PC-3 (cell line): ENCODE data around the gene ACP4. TPM values are rescaled to one million over a fixed set of nuclear protein-coding genes. Genes with fewer than 3 reads are reported as not detected.
A peak's percentile ranks its signal among the peaks of the same experiment; 100 is the strongest.

Experiments used
- ATAC-seq: fragments of 200-7000 bp; cut with Tn5 transposase; 2 replicates; pipeline ENCODE4 v1.9.1; 2020; ENCODE audit warnings: mild to moderate bottlenecking, moderate library complexity
- BruUV-seq: library from RNA; stranded (reverse); fragments of 400-500 nt; replicated peaks from 2 replicates; lab custom pipeline; 2021; lab: Mats Ljungman, UMichigan
- CTCF ChIA-PET: fragments of 300-600 bp; sonication (Branson Sonifier 250); formaldehyde crosslinking; loops from one replicate; lab custom pipeline; 2022; ENCODE audit warnings: antibody characterized with exemption; lab: Charles Lee
- POLR2A ChIA-PET: fragments of 300-600 bp; sonication (Branson Sonifier 250); formaldehyde crosslinking; loops from one replicate; lab custom pipeline; 2022; ENCODE audit warnings: antibody characterized with exemption; ENCODE audit not compliant: unreplicated experiment; lab: Charles Lee
- DNase-seq: peaks from one replicate; pipeline ENCODE4 v3.0.0-alpha.2; 2015
- H2AFZ ChIP-seq: fragments of 300-600 bp; sonication (generic); 2 replicates; pipeline ENCODE4 v1.6.0; 2016; ENCODE audit warnings: antibody characterized with exemption, low read length
- H3F3A ChIP-seq: fragments of 300-600 bp; sonication (generic); one replicate; pipeline ENCODE4 v1.6.0; 2017; ENCODE audit warnings: antibody characterized with exemption, low read length, control low read depth, mild to moderate bottlenecking; ENCODE audit not compliant: unreplicated experiment
- H3K27ac ChIP-seq: fragments of 300-600 bp; sonication (generic); 2 replicates; pipeline ENCODE4 v1.5.1; 2016; ENCODE audit warnings: mild to moderate bottlenecking, low read length
- H3K27me3 ChIP-seq: fragments of 300-600 bp; sonication (generic); 2 replicates; pipeline ENCODE4 v1.6.1; 2016; ENCODE audit warnings: low read length, mixed read lengths
- H3K36me3 ChIP-seq: fragments of 300-600 bp; sonication (generic); 2 replicates; pipeline ENCODE4 v1.6.1; 2016; ENCODE audit warnings: low read depth, mixed run types, low read length, mixed read lengths
- H3K4me1 ChIP-seq: fragments of 300-600 bp; sonication (generic); 2 replicates; pipeline ENCODE4 v1.5.1; 2016; ENCODE audit warnings: low read length; ENCODE audit not compliant: insufficient read depth
- H3K4me2 ChIP-seq: fragments of 300-600 bp; sonication (generic); 2 replicates; pipeline ENCODE4 v1.6.0; 2016; ENCODE audit warnings: low read length
- H3K4me3 ChIP-seq: fragments of 300-600 bp; sonication (generic); 2 replicates; pipeline ENCODE4 v1.5.1; 2016; ENCODE audit warnings: mild to moderate bottlenecking, low read length, mixed read lengths
- H3K79me2 ChIP-seq: fragments of 300-600 bp; sonication (generic); 2 replicates; pipeline ENCODE4 v1.6.1; 2017; ENCODE audit warnings: low read length, mixed read lengths
- H3K9ac ChIP-seq: fragments of 300-600 bp; sonication (generic); 2 replicates; pipeline ENCODE4 v1.6.0; 2016; ENCODE audit warnings: mild to moderate bottlenecking, low read length
- H3K9me2 ChIP-seq: fragments of 300-600 bp; sonication (generic); replicated peaks from 2 replicates; pipeline ENCODE4 v1.6.1; 2016; ENCODE audit warnings: mixed run types, low read length, mixed read lengths
- H3K9me3 ChIP-seq: fragments of 300-600 bp; sonication (generic); 2 replicates; pipeline ENCODE4 v1.6.1; 2016; ENCODE audit warnings: low read length, mixed read lengths
- H4K20me1 ChIP-seq: fragments of 300-600 bp; sonication (generic); 2 replicates; pipeline ENCODE4 v1.6.1; 2016; ENCODE audit warnings: low read length, mixed read lengths
- CTCF ChIP-seq: fragments of 300-600 bp; sonication (generic); conservative IDR thresholded peaks from 2 replicates; pipeline ENCODE4 v1.5.1; 2017; ENCODE audit warnings: antibody characterized with exemption, low read depth, mild to moderate bottlenecking, low read length
- EZH2 ChIP-seq: fragments of 300-600 bp; sonication (generic); IDR thresholded peaks from one replicate; pipeline ENCODE4 v1.6.1; 2017; ENCODE audit warnings: antibody characterized with exemption, mild to moderate bottlenecking, low read length; ENCODE audit not compliant: unreplicated experiment
- EZH2phosphoT487 ChIP-seq: fragments of 300-600 bp; sonication (generic); IDR thresholded peaks from 2 replicates; pipeline ENCODE4 v1.6.1; 2018; ENCODE audit warnings: mild to moderate bottlenecking, antibody characterized with exemption, low read length, borderline replicate concordance
- intact Hi-C: fragments of 100-400 bp; cut with micrococcal nuclease; formaldehyde crosslinking; loops from 2 replicates; pipeline ENCODE4 v1.9.0; 2023
- total RNA-seq: library from RNA; depleted of rRNA; stranded (reverse); fragments of >200 nt; gene quantifications from 2 replicates; pipeline ENCODE4 v1.2.3, GENCODE V29; 2014

Gene ACP4
- total RNA-seq, 1 experiment from 2014 or later: not detected

GRCh38 chr19:50795664-50796073 is 5.5 kb downstream of the ACP4 start:
- Histone ChIP-seq H3K27me3 (no peaks in the 10 kb centered on the region), H3K4me1 (no peaks in the 10 kb centered on the region), H3K79me2 (peaks cover 25% of the 10 kb centered on the region; the same call in 1 of the 2 replicates), H3F3A (peaks cover 7% of the 10 kb centered on the region), H3K36me3 (peaks cover 39% of the 10 kb centered on the region), H3K4me3 (no peak overlapping the region), H4K20me1 (peaks cover 51% of the 10 kb centered on the region), H3K4me2 (no peak overlapping the region), H2AFZ (no peak overlapping the region), H3K9ac (no peak overlapping the region), H3K9me3 (no peaks in the 10 kb centered on the region), H3K9me2 (no peaks in the 10 kb centered on the region), H3K27ac (no peak overlapping the region)
- ChIA-PET CTCF (no interaction called here), POLR2A (interaction anchor here (0.7 kb wide), 1 partner anchor 44 kb away, joined by 3 read pairs; no protein-coding TSS in a partner anchor)
- BruUV-seq: no TSS peak
- intact Hi-C loops: no loop called here
- DNase-seq: no peak
- no peak for TF ChIP-seq CTCF
- TF ChIP-seq EZH2phosphoT487: no peak
- no peak for TF ChIP-seq EZH2
- ATAC-seq: no peak

GRCh38 chr19:50796128-50796633 is 6.0 kb downstream of the ACP4 start:
- CTCF ChIA-PET: no interaction called here
- peaks cover 44% of the 10 kb centered on the region for H3K36me3 ChIP-seq
- no peak overlapping the region for H2AFZ ChIP-seq
- BruUV-seq: no TSS peak
- no peak overlapping the region for H3K4me3 ChIP-seq
- POLR2A ChIA-PET: no interaction called here
- intact Hi-C loops: no loop called here
- ATAC-seq (no peak), DNase-seq (peak; percentile 33)
- H3K27me3 ChIP-seq: no peaks in the 10 kb centered on the region
- H3K9ac ChIP-seq: no peak overlapping the region
- no peaks in the 10 kb centered on the region for H3K9me3 ChIP-seq
- H3K9me2 ChIP-seq: no peaks in the 10 kb centered on the region
- peaks cover 56% of the 10 kb centered on the region for H4K20me1 ChIP-seq
- H3K27ac ChIP-seq: no peak overlapping the region
- TF ChIP-seq EZH2 (no peak), CTCF (peak; percentile 39; the same call in 1 of the 2 replicates)
- peaks cover 7% of the 10 kb centered on the region for H3F3A ChIP-seq
- H3K4me2 ChIP-seq: no peak overlapping the region
- H3K4me1 ChIP-seq: no peaks in the 10 kb centered on the region
- peaks cover 30% of the 10 kb centered on the region for H3K79me2 ChIP-seq

DNA sequence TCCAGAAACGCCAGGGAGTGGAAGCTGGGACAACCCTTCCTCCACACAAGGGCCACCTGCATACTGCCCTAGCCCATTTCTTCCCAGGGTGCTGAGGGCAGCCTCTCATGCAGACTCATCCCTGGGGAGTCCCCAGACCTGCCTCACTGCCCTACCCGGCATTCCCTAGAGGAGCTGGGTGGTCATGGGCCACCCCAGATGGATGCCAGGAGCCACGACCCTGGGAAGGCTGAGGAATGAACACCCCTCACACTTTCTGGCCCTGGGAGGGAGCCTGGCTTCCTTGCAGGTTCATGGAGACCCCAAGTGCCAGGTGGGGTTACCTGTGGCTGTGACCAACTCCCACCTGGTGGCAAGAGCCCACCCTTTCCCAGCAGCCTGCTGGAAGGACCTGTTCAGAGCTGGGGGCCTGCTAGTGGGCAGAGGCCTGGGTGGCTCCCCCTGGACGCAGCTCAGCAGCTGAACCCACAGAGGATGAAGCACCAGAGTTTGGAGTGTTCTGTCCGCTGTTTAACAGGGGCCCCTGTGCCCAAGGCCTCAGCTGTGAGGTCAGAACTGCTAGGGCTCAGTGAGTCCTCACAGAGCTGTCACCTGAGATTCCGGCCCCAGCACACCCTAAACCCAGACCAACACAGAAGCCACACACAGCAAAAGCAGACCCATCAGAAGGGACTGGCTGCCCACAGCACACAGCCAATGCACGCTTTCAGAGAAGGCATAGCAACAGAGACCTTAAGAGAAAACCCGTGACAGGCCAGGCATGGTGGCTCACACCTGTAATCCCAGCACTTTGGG is 6.6 kb downstream of the ACP4 start:
- H3K9ac ChIP-seq: no peak overlapping the region
- no peak overlapping the region for H3K4me3 ChIP-seq
- H3K27me3 ChIP-seq: no peaks in the 10 kb centered on the region
- peaks cover 60% of the 10 kb centered on the region for H4K20me1 ChIP-seq
- H3K4me2 ChIP-seq: no peak overlapping the region
- no TSS peak for BruUV-seq
- no peak overlapping the region for H3K27ac ChIP-seq
- ChIA-PET CTCF (interaction anchor here (0.6 kb wide), 1 partner anchor 259 kb away, joined by 7 read pairs; no protein-coding TSS in a partner anchor), POLR2A (no interaction called here)
- peaks cover 7% of the 10 kb centered on the region for H3F3A ChIP-seq
- intact Hi-C loops: no loop called here
- no peaks in the 10 kb centered on the region for H3K9me3 ChIP-seq
- ATAC-seq (no peak), DNase-seq (no peak)
- no peak overlapping the region for H2AFZ ChIP-seq
- no peaks in the 10 kb centered on the region for H3K4me1 ChIP-seq
- H3K79me2 ChIP-seq: peaks cover 34% of the 10 kb centered on the region
- H3K36me3 ChIP-seq: peaks cover 46% of the 10 kb centered on the region
- no peaks in the 10 kb centered on the region for H3K9me2 ChIP-seq
- TF ChIP-seq EZH2phosphoT487: no peak
- TF ChIP-seq CTCF: no peak
- no peak for TF ChIP-seq EZH2
